Measurements from ENCODE around the gene CALHM4. TPM values are rescaled to one million over a fixed set of nuclear protein-coding genes. Genes with fewer than 3 reads are reported as not detected.

CALHM4 gene
- total and polyA plus RNA-seq, 2 of the 13 experiments (the other 11 are each of a cell fraction or from before 2014, with no cell fraction given), result not detected

GRCh38 chr6:116596815-116597214 is 43.3 kb downstream of the CALHM4 start (continued):
- no peak for TF ChIP-seq MLXIP (CRISPR knock-in tag; IDR thresholded peaks at IDR 0.05; ENCODE audit: borderline replicate concordance)
- 0 out of 2 replicates have a peak, but pooled peaks have one; percentile 17 for TF ChIP-seq IRF2 (CRISPR knock-in tag; IDR thresholded peaks at IDR 0.05)
- TF ChIP-seq FOXK1 (CRISPR knock-in tag; IDR thresholded peaks at IDR 0.05; ENCODE audit: borderline replicate concordance, low read depth), result peak; percentile 20; the same call in 1 of the 2 replicates
- TF ChIP-seq ARID4A (CRISPR knock-in tag; IDR thresholded peaks at IDR 0.05; ENCODE audit: borderline replicate concordance), result no peak
- 0 out of 2 replicates have a peak, but pooled peaks have one; percentile 40 for TF ChIP-seq ZSCAN21 (CRISPR knock-in tag; IDR thresholded peaks at IDR 0.05; ENCODE audit: borderline replicate concordance)
- no peak for TF ChIP-seq ZNF687 (CRISPR knock-in tag; IDR thresholded peaks at IDR 0.05)
- TF ChIP-seq MAF1 (CRISPR knock-in tag; IDR thresholded peaks at IDR 0.05; ENCODE audit: borderline replicate concordance), result no peak
- 0 out of 2 replicates have a peak, but pooled peaks have one; percentile 24 for TF ChIP-seq ZNF441 (CRISPR knock-in tag; IDR thresholded peaks at IDR 0.05; ENCODE audit: borderline replicate concordance)
- TF ChIP-seq CSRNP1 (CRISPR knock-in tag; IDR thresholded peaks at IDR 0.05), result no peak
- TF ChIP-seq ZNF18 (CRISPR knock-in tag; IDR thresholded peaks at IDR 0.05; ENCODE audit: insufficient replicate concordance), result no peak
- peak; percentile 35; the same call in 1 of the 2 replicates for TF ChIP-seq JUND (CRISPR knock-in tag; IDR thresholded peaks at IDR 0.05)
- TF ChIP-seq ZNF597 (CRISPR knock-in tag; IDR thresholded peaks at IDR 0.05), result no peak
